HG03159 (cell line): ENCODE measurements around the gene CDH10.

Experiments
- ATAC-seq: cut with Tn5 transposase; IDR thresholded peaks from one replicate; pipeline ENCODE4 v1.9.1; 2021; ENCODE audit warnings: mild to moderate bottlenecking, moderate library complexity; ENCODE audit not compliant: unreplicated experiment

CDH10 gene

GRCh38 chr5:24644761-24645160 is at the start of gene CDH10:
Gene CDH10 (minus strand): TSS chr5:24644978. CDS start chr5:24593490, 51,488 bp downstream.
- no peak for ATAC-seq

- no peak for ATAC-seq
Measured at GRCh38 chr5:24693609-24694008, 48.8 kb upstream of the CDH10 start.

GRCh38 chr5:24691074-24691473 is 46.3 kb upstream of the CDH10 start:
- no peak for ATAC-seq

- ATAC-seq: no peak
Measured at GRCh38 chr5:24681106-24681505, 36.3 kb upstream of the CDH10 start.

GRCh38 chr5:24668050-24668449 is 23.3 kb upstream of the CDH10 start:
- ATAC-seq: no peak

GRCh38 chr5:24649531-24649930 is 4.8 kb upstream of the CDH10 start:
- no peak for ATAC-seq

- no peak for ATAC-seq
Measured at GRCh38 chr5:24646915-24647314, 2.1 kb upstream of the CDH10 start.

GRCh38 chr5:24645483-24645882 is 705 bp upstream of the CDH10 start:
- ATAC-seq: no peak

GRCh38 chr5:24643880-24644279 is 898 bp downstream of the CDH10 start:
- ATAC-seq: no peak

GRCh38 chr5:24643156-24643555 is 1.6 kb downstream of the CDH10 start:
- no peak for ATAC-seq

- no peak for ATAC-seq
Measured at GRCh38 chr5:24642022-24642421, 2.8 kb downstream of the CDH10 start.

GRCh38 chr5:24635209-24635608 is 9.6 kb downstream of the CDH10 start:
- no peak for ATAC-seq

GRCh38 chr5:24633715-24634325 is 11.0 kb downstream of the CDH10 start:
- ATAC-seq: peak; percentile 61

- no peak for ATAC-seq
Measured at GRCh38 chr5:24632353-24632752, 12.4 kb downstream of the CDH10 start.

- no peak for ATAC-seq
Measured at GRCh38 chr5:24630918-24631317, 13.9 kb downstream of the CDH10 start.

GRCh38 chr5:24629798-24630197 is 15.0 kb downstream of the CDH10 start:
- no peak for ATAC-seq

GRCh38 chr5:24624872-24625271 is 19.9 kb downstream of the CDH10 start:
- ATAC-seq: no peak

- ATAC-seq: no peak
Measured at GRCh38 chr5:24623624-24624023, 21.2 kb downstream of the CDH10 start.

- no peak for ATAC-seq
Measured at GRCh38 chr5:24623031-24623430, 21.7 kb downstream of the CDH10 start.

- no peak for ATAC-seq
Measured at GRCh38 chr5:24621792-24622191, 23.0 kb downstream of the CDH10 start.

GRCh38 chr5:24616566-24616965 is 28.2 kb downstream of the CDH10 start:
- ATAC-seq: no peak

- no peak for ATAC-seq
Measured at GRCh38 chr5:24615159-24615558, 29.6 kb downstream of the CDH10 start.

- ATAC-seq: no peak
Measured at GRCh38 chr5:24609706-24610105, 35.1 kb downstream of the CDH10 start.
